Activated CD8-positive, alpha-beta memory T cell treated with anti-CD3 and anti-CD28 coated beads, Interleukin-2, amount 10 ng/mL, durations not matched to agents 7 days and 5 days (primary cell): ENCODE data around the gene SKIL. TPM values are rescaled to one million over a fixed set of nuclear protein-coding genes. Genes with fewer than 3 reads are reported as not detected.

Source experiments
- ATAC-seq: fragments of 150-1000 bp; cut with Tn5 transposase; one replicate; pipeline ENCODE4 v1.10.0; 2021; ENCODE audit warnings: moderate library complexity
- CTCF ChIA-PET: fragments of 350-600 bp; sonication (Branson Sonifier 250); formaldehyde crosslinking; loops from one replicate; lab custom pipeline; 2021; ENCODE audit warnings: antibody characterized with exemption; lab: Charles Lee
- DNase-seq: peaks from one replicate; pipeline ENCODE4 v3.0.0-alpha.2; 2020
- H3K27ac Mint-ChIP-seq: one replicate; pipeline ENCODE4 v1.8.0; 2021; ENCODE audit warnings: mild to moderate bottlenecking, mixed read lengths
- H3K27me3 Mint-ChIP-seq: one replicate; pipeline ENCODE4 v1.8.0; 2021; ENCODE audit warnings: mixed read lengths
- H3K36me3 Mint-ChIP-seq: one replicate; pipeline ENCODE4 v1.8.0; 2021; ENCODE audit warnings: mild to moderate bottlenecking, mixed read lengths
- H3K4me1 Mint-ChIP-seq: one replicate; pipeline ENCODE4 v1.8.0; 2021; ENCODE audit warnings: mixed read lengths
- H3K4me3 Mint-ChIP-seq: one replicate; pipeline ENCODE4 v1.8.0; 2021; ENCODE audit warnings: mild to moderate bottlenecking, moderate library complexity, mixed read lengths
- H3K9me3 Mint-ChIP-seq: one replicate; pipeline ENCODE4 v1.8.0; 2022; ENCODE audit warnings: low read depth, mixed read lengths
- total RNA-seq, 2 experiments: library from RNA; stranded (reverse); gene quantifications; one replicate each; pipeline ENCODE4 v1.2.3, GENCODE V29; 2021

Gene SKIL
- total RNA-seq, 2 experiments from 2014 or later = 13.9 to 20.9 TPM

DNA sequence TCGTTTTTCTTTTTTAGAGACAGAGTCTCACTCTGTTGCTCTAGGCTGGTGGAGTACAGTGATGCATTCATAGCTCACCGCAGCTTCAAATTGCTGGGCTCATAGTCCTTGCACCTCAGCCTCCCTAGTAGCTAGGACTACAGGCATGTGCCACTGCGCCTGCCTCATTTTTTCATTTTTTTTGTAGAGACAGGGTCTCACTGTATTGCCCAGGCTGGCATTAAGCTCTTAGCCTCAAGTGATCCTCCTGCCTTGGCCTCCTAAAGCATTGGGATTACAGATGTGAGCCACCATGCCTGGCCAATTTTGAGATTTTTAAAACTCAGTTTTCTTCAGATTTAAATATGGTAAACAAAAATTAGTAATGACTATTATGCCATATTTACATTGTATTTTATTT lies 29.0 kb downstream of the SKIL start:
- ATAC-seq = no peak
- Mint-ChIP-seq H3K4me3 (no peak overlapping the region), H3K27ac (no peak overlapping the region), H3K4me1 (no peaks in the 10 kb centered on the region), H3K9me3 (no peaks in the 10 kb centered on the region), H3K27me3 (no peaks in the 10 kb centered on the region), H3K36me3 (peaks cover 23% of the 10 kb centered on the region)
- no peak for DNase-seq
- CTCF ChIA-PET = no interaction called here

DNA sequence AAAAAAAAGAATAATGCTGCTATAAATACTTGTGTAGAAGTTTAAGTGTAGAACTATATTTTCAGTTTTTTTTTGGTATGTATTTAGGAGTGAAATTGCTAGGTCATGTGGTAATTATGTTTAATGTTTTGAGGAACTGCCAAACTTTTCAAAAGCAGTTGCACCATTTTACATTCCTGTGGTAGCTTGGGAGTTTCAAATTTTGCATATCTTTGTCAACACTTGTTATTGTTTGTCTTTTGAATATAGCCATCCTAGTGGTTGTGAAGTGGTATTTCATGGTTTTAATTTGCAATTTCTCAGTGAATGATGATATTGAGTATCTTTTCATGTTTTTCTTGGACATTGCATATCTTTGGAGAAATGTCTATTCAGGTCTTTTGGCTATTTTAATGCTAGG lies 30.4 kb downstream of the SKIL start:
- Mint-ChIP-seq H3K36me3 (peaks cover 22% of the 10 kb centered on the region), H3K9me3 (no peaks in the 10 kb centered on the region), H3K27me3 (no peaks in the 10 kb centered on the region), H3K4me1 (no peaks in the 10 kb centered on the region), H3K4me3 (no peak overlapping the region), H3K27ac (no peak overlapping the region)
- CTCF ChIA-PET = no interaction called here
- ATAC-seq = no peak
- no peak for DNase-seq

DNA sequence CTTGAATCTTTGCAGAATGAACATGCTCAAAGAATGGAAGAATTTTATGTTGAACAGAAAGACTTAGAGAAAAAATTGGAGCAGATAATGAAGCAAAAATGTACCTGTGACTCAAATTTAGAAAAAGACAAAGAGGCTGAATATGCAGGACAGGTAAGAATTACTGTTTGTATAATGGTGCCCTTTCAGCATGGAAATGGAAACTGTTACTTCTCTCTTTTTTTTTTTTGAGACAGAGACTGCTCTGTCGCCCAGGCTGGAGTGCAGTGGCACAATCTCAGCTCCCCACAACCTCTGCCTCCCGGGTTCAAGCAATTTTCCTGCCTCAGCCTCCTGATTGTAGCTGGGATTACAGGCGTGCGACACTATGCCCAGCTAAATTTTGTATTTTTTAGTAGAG lies 33.6 kb downstream of the SKIL start:
- no peak overlapping the region for H3K4me3 Mint-ChIP-seq
- CTCF ChIA-PET = interaction anchor here (1.1 kb wide), 1 partner anchor 23 kb away, joined by 3 read pairs; no protein-coding TSS in a partner anchor
- ATAC-seq (no peak), DNase-seq (no peak)
- H3K36me3 Mint-ChIP-seq = peaks cover 17% of the 10 kb centered on the region
- H3K4me1 Mint-ChIP-seq = no peaks in the 10 kb centered on the region
- H3K9me3 Mint-ChIP-seq = no peaks in the 10 kb centered on the region
- no peak overlapping the region for H3K27ac Mint-ChIP-seq
- no peaks in the 10 kb centered on the region for H3K27me3 Mint-ChIP-seq

DNA sequence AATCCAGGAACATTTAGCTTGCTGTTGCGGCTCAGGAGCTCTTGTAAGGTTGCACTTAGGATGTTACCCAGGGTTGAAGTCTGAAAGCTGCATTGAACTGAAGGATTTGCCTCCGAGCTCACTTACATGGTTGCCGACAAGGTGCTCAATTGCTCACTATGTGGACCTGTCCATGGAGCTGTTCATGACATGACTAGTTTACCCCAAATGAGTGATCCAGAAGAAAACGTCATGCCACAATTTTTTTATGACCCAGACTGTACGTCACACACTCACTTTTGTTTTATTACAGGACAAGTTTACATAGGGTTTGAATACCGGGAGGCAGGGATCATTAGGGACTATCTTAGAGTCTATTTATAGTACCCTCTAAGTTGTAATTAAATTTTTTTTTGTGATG lies 40.2 kb downstream of the SKIL start:
- Mint-ChIP-seq H3K4me1 (no peaks in the 10 kb centered on the region), H3K36me3 (peaks cover 2% of the 10 kb centered on the region), H3K4me3 (no peak overlapping the region), H3K27me3 (no peaks in the 10 kb centered on the region), H3K27ac (no peak overlapping the region), H3K9me3 (no peaks in the 10 kb centered on the region)
- CTCF ChIA-PET = interaction anchor here (1.4 to 1.9 kb wide), 2 partner anchors 13 to 16 kb away, joined by 4 to 7 read pairs; no protein-coding TSS in a partner anchor
- DNase-seq (no peak), ATAC-seq (no peak)

DNA sequence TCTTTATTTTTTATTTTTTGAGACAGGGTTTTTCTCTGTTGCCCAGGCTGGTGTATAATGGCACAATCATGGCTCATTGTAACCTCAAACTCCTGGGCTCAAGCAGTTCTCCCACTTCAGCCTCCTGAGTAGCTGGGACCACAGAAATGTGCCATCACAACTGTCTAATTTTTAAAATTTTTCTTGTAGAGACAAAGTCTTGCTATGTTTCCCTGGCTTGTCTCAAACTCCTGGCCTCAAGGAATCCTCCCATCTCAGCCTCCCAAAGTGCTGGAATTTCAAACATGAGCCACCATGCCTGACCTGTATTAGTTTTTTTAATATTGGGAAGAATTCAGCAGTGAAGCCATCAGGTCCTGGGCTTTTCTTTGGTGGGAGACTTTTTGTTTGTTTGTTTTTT lies 47.6 kb downstream of the SKIL start:
- ATAC-seq (no peak), DNase-seq (no peak)
- CTCF ChIA-PET = no interaction called here
- Mint-ChIP-seq H3K27me3 (no peaks in the 10 kb centered on the region), H3K27ac (no peak overlapping the region), H3K4me3 (no peak overlapping the region), H3K9me3 (no peaks in the 10 kb centered on the region), H3K4me1 (no peaks in the 10 kb centered on the region), H3K36me3 (no peaks in the 10 kb centered on the region)

DNA sequence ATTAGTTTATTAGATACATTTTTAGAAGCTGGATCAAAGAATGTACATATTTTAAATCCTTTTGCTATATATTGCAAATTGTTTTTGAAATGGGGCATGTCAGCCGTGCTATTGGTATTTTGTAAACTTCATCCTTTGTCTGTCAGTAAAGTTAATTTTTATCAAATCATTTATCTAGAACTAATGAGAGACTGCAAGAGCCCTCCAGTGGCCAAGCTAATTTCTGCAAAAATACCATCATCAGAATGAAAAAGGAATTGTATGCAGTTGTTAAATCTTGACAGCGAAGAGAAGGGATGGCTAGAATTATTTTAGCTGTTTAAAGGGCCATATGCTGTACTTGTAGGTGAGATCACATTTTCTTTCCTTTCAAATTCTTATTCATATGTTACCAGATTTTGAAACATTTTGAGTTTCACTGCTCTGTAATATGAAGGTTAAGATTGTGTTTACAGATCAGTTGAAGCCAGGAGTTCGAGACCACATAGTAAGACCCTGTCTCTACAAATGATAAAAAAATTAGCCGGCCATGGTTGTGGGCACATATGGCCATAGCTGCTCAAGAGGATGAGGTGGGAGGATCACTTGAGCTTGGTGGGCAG lies 53.0 kb downstream of the SKIL start:
- CTCF ChIA-PET = interaction anchor here (0.7 to 2.2 kb wide), 6 partner anchors 7 to 648 kb away, joined by 3 to 8 read pairs (median 5); no protein-coding TSS in a partner anchor
- peaks cover 4% of the 10 kb centered on the region for H3K27me3 Mint-ChIP-seq
- ATAC-seq (no peak), DNase-seq (no peak)
- no peak overlapping the region for H3K27ac Mint-ChIP-seq
- no peaks in the 10 kb centered on the region for H3K36me3 Mint-ChIP-seq
- no peak overlapping the region for H3K4me3 Mint-ChIP-seq
- no peaks in the 10 kb centered on the region for H3K9me3 Mint-ChIP-seq
- H3K4me1 Mint-ChIP-seq = peaks cover 1% of the 10 kb centered on the region

DNA sequence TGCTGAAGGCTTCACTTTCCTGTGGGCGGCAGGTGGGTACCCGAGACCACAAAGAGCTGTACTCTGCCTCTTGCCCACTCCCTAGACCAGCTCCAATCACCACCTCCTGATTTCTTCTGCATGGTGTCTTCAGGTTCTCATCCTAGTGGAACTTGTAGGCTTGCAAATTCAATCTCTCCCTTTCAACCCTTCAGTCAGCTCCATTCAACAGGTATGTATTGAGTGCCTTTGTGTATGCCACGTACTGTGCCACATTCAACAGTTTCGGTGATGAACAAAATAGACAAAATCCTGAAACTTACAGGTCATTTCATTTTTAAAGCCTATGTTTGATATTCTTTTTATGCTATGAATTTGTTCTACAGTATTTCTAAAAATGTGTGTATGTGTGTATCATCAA lies 55.8 kb downstream of the SKIL start:
- peaks cover 24% of the 10 kb centered on the region for H3K27me3 Mint-ChIP-seq
- no peaks in the 10 kb centered on the region for H3K9me3 Mint-ChIP-seq

DNA sequence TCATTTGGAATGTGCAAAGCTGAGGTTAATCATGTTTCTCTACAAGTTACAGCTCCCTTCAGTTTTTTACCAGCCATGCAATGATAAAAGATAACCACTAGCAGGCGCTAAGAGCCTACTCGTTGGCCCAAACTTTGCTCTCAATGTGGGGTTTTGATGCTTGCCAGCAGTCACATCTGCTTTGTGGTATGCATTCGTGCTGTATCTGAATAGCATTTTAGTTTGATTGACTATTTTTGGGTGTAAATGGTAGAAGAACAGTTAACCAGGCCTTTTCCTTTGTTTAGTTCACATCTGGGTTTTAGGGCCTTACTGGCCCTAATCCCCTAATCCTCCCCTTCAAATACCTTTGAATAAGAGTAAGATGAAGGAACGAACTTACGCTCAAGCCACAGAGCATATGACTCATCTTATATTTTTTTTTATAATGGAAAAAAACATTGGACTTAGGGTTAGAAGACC lies 56.7 kb downstream of the SKIL start:
- Mint-ChIP-seq H3K27ac (no peak overlapping the region), H3K36me3 (peaks cover 3% of the 10 kb centered on the region), H3K27me3 (peaks cover 29% of the 10 kb centered on the region), H3K4me3 (no peak overlapping the region), H3K4me1 (peaks cover 9% of the 10 kb centered on the region), H3K9me3 (no peaks in the 10 kb centered on the region)
- CTCF ChIA-PET = interaction anchor here (0.6 to 7.3 kb wide), 18 partner anchors 10 to 398 kb away, joined by 3 to 83 read pairs (median 4); no protein-coding TSS in a partner anchor
- DNase-seq = peak; percentile 54
- no peak for ATAC-seq

More for the DNA sequence above, 55.8 kb downstream of the SKIL start:
- peaks cover 1% of the 10 kb centered on the region for H3K36me3 Mint-ChIP-seq
- no peak overlapping the region for H3K4me3 Mint-ChIP-seq
- ATAC-seq (no peak), DNase-seq (no peak)
- peaks cover 4% of the 10 kb centered on the region for H3K4me1 Mint-ChIP-seq
- H3K27ac Mint-ChIP-seq = no peak overlapping the region
- CTCF ChIA-PET = interaction anchor here (0.8 to 7.3 kb wide), 11 partner anchors 10 to 399 kb away, joined by 3 to 83 read pairs (median 5); no protein-coding TSS in a partner anchor

DNA sequence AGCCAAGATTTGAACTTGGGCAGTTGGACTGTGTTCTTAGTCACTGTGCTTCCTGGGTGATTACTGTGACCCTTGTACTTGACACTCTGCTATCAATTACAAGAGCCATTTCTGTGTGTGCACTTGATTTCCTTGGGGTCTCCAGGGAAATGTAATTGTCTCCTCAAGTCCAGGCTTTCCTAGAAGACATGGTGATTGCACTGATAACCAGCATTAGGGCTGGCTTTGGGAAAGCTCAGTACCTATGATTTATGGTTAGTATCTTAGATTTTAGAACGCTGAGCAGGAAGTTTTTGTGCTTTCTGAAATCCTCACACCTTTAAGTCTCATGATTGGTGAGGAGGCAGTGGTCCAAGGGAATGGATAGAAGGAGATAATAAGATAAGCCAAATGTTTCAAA lies 59.6 kb downstream of the SKIL start:
- Mint-ChIP-seq H3K4me1 (peaks cover 10% of the 10 kb centered on the region), H3K27me3 (peaks cover 50% of the 10 kb centered on the region), H3K27ac (no peak overlapping the region), H3K9me3 (no peaks in the 10 kb centered on the region), H3K36me3 (peaks cover 3% of the 10 kb centered on the region), H3K4me3 (no peak overlapping the region)
- ATAC-seq = no peak
- DNase-seq = no peak
- CTCF ChIA-PET = interaction anchor here (1.7 to 7.3 kb wide), 3 partner anchors 228 to 395 kb away, joined by 4 to 83 read pairs (median 5); no protein-coding TSS in a partner anchor

DNA sequence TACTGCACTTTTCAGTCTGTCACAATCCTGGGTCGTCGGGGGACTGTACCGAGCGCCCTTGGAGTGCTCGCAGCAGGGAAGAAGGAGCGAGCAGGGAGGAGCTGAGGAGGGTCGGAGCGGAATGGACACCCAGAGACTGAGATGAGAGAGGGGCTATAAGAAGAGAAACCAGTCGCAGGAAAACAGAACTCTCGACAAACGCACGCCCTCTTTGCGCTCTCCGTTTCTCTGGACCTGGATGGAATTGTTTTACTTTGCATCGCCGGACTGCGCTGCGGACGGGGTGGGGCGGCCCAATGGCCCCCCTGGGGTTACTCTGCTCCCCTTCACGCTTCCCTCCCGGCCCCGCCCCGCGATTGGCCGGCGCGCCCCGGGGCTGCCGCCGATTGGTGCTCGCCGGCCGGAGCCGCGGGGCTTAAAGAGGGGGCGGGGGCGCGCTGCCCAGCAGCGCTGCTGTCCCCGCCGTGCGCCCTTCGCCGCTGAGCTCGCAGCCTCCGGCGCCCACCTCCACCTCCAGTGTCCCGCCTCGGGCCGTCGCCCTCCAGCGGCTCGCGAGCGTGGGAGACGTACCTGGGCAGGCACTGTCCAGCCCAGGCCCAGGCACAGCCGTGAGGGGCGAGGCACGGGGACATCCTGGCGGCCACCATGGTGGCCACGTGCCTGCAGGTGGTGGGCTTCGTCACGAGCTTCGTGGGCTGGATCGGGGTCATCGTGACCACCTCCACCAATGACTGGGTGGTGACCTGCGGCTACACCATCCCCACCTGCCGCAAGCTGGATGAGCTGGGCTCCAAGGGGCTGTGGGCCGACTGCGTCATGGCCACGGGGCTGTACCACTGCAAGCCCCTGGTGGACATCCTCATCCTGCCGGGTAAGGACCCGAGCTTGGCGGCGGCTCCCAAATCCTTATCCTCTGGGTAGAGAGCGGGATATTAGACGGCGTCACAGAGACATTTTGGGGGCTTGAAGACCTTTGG lies 61.2 kb downstream of the SKIL start, which contains the start of gene CLDN11:
TSS of gene CLDN11 (plus strand) at position 447 of the 977 bp plus-strand sequence. CDS start at position 646, 199 bp downstream.
- ATAC-seq = peak; percentile 47
- Mint-ChIP-seq H3K4me3 (peak within 1 kb of the TSS; percentile 56), H3K4me1 (peaks cover 10% of the 10 kb centered on the region), H3K27me3 (peaks cover 50% of the 10 kb centered on the region), H3K27ac (no peak within 1 kb of the TSS), H3K9me3 (no peaks in the 10 kb centered on the region), H3K36me3 (peaks cover 3% of the 10 kb centered on the region)
- DNase-seq = no peak
- CTCF ChIA-PET = interaction anchor here (7.3 kb wide), 1 partner anchor 393 kb away, joined by 83 read pairs; no protein-coding TSS in a partner anchor

DNA sequence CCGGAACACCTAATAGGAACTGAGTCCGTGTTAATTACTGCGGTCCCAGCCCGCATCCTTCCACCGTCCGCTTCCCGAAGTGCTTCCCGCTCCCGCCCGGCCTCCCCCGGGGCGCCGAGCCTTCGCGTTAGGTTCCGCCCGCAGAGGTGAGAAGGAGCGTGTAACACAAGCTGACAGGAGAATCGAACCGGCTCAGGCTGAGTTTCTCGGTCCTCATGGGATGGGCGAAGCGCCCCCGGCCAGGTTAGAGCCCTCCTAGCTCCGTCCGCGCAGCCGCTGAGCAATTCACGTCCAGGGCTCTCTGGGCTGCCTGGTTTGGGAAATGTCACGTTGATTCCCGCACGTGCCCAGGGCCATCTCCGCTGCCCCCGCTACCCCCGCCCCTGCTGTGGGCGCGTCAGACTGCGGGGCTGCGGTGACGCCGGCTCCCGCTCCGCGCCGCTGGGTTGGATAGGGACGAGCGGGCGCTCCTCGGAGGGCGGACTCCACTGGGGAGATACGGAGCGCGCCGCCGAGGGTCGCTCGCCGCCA lies 62.1 kb downstream of the SKIL start:
- Mint-ChIP-seq H3K4me1 (peaks cover 8% of the 10 kb centered on the region), H3K4me3 (no peak overlapping the region), H3K27me3 (peaks cover 50% of the 10 kb centered on the region), H3K27ac (no peak overlapping the region), H3K9me3 (no peaks in the 10 kb centered on the region), H3K36me3 (peaks cover 3% of the 10 kb centered on the region)
- CTCF ChIA-PET = interaction anchor here (7.3 kb wide), 1 partner anchor 392 kb away, joined by 83 read pairs; no protein-coding TSS in a partner anchor
- DNase-seq (no peak), ATAC-seq (no peak)

DNA sequence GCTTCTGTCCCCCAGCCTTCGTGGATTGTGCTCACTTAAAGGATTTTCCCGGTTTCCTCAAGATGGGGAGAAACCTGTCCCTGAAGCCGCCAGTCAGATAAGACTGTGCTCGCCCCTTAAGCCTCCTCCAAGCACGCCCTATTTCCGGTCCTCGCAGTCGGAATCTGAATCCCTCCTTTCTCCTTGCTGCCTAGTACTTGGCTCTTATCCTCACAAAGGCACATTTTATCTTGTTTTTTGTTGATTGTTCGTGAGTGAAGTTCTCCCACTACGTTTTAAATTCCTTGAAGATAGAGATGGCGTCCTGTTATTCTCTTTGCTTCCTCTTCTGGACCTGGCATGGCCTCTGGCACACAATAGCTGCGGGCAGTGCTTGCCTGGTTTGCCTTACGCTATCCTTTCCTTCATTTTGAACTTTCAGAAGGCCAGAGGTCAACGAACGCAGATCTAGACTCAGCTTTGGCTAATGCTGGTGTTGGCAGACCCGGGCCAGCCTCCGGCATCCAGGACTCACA lies 62.8 kb downstream of the SKIL start:
- Mint-ChIP-seq H3K36me3 (peaks cover 3% of the 10 kb centered on the region), H3K4me1 (peaks cover 8% of the 10 kb centered on the region), H3K27ac (no peak overlapping the region), H3K27me3 (peaks cover 50% of the 10 kb centered on the region), H3K4me3 (no peak overlapping the region), H3K9me3 (no peaks in the 10 kb centered on the region)
- ATAC-seq (no peak), DNase-seq (no peak)
- CTCF ChIA-PET = no interaction called here
